HG03575 (cell line): ENCODE results near the gene OR10A5.
A peak's percentile ranks its signal among the peaks of the same experiment; 100 is the strongest.
"Not testable (repeated sequence)": the region's sequence is repeated elsewhere in the genome, so short reads cannot be mapped to it uniquely, and the experiment has no call there.

Experiments
- ATAC-seq: cut with Tn5 transposase; IDR thresholded peaks from one replicate; pipeline ENCODE4 v1.9.1; 2021; ENCODE audit not compliant: unreplicated experiment, insufficient number of reproducible peaks, low FRiP score; ENCODE audit errors: extremely low read depth

Gene OR10A5

GRCh38 chr11:6864438-6864837, 19.0 kb downstream of the OR10A5 start:
- ATAC-seq = no peak

GRCh38 chr11:6871278-6871677, 25.8 kb downstream of the OR10A5 start:
- ATAC-seq = no peak

- no peak for ATAC-seq
Measured at GRCh38 chr11:6875761-6876160, 30.3 kb downstream of the OR10A5 start.

- no peak for ATAC-seq
Measured at GRCh38 chr11:6876325-6876724, 30.8 kb downstream of the OR10A5 start, which contains the start of gene OR10A4. Gene OR10A4 (plus strand): TSS chr11:6876625. CDS start chr11:6876648, 23 bp downstream.

DNA sequence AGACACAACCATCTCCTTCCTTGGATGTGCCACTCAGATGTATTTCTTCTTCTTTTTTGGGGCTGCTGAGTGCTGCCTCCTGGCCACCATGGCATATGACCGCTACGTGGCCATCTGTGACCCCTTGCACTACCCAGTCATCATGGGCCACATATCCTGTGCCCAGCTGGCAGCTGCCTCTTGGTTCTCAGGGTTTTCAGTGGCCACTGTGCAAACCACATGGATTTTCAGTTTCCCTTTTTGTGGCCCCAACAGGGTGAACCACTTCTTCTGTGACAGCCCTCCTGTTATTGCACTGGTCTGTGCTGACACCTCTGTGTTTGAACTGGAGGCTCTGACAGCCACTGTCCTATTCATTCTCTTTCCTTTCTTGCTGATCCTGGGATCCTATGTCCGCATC, 31.4 kb downstream of the OR10A5 start:
- ATAC-seq = no peak

- ATAC-seq = no peak
Measured at GRCh38 chr11:6882751-6883150, 37.3 kb downstream of the OR10A5 start.

DNA sequence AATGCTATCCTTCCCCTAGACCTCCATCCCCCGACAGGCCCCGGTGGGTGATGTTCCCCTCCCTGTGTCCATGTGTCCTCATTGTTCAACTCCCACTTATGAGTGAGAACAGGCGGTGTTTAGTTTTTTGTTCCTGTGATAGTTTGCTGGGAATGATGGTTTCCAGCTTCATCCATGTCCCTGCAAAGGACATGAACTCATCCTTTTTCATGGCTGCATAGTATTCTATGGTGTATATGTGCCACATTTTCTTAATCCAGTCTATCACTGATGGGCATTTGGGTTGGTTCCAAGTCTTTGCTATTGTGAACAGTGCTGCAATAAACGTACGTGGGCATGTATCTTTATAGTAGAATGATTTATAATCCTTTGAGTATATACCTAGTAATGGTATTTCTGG, 42.2 kb downstream of the OR10A5 start:
- ATAC-seq = not testable (repeated sequence)

- ATAC-seq = no peak
Measured at GRCh38 chr11:6888830-6889229, 43.3 kb downstream of the OR10A5 start.

DNA sequence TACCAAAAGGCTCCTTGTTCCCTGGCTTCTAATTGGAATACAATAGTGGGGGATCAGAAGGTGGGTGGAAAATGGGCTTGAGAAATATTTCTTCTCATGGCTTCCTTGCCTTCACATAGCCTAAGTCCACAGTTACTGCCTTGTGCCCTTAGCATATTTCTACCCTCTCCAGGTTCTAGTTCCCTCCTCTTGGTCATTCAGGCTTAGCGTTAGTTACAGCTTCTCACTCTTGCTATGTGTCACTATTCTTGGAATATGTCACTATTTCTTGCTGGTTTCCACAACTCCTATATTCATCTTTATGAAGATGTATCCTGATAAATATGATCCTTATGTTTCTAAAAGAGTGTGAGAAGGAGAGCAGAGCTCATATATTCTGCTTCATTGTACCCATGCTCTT, 44.4 kb downstream of the OR10A5 start:
- no peak for ATAC-seq

- no peak for ATAC-seq
Measured at GRCh38 chr11:6892400-6892799, 46.9 kb downstream of the OR10A5 start, which contains the start of gene OR2D2. Gene OR2D2 (minus strand): TSS chr11:6892500. CDS start chr11:6892500, 0 bp downstream.

GRCh38 chr11:6894097-6894496, 48.6 kb downstream of the OR10A5 start:
- no peak for ATAC-seq

DNA sequence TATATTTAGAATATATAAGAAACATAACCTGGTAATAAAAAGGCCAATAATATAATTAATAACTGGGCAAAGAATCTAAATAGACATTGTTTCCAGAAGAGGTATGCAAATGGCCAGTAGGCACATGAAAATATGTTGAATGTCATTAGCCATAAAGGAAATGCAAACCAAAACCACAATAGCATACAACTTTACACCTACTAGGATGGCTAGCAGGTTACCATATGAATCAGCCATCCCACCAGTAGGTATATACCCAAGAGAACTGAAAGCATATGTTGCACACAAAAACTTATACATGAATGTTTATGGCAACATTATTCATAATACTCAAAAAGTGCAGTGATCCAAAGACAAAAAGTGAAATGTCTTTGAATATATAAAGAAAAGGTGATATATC, 49.5 kb downstream of the OR10A5 start:
- ATAC-seq = peak; percentile 61
